GM21737 (cell line): ENCODE measurements around the gene BID.

ENCODE experiments used
- ATAC-seq: cut with Tn5 transposase; IDR thresholded peaks from one replicate; pipeline ENCODE4 v1.9.1; 2021; ENCODE audit warnings: mild to moderate bottlenecking, moderate library complexity; ENCODE audit not compliant: unreplicated experiment

The BID gene

DNA sequence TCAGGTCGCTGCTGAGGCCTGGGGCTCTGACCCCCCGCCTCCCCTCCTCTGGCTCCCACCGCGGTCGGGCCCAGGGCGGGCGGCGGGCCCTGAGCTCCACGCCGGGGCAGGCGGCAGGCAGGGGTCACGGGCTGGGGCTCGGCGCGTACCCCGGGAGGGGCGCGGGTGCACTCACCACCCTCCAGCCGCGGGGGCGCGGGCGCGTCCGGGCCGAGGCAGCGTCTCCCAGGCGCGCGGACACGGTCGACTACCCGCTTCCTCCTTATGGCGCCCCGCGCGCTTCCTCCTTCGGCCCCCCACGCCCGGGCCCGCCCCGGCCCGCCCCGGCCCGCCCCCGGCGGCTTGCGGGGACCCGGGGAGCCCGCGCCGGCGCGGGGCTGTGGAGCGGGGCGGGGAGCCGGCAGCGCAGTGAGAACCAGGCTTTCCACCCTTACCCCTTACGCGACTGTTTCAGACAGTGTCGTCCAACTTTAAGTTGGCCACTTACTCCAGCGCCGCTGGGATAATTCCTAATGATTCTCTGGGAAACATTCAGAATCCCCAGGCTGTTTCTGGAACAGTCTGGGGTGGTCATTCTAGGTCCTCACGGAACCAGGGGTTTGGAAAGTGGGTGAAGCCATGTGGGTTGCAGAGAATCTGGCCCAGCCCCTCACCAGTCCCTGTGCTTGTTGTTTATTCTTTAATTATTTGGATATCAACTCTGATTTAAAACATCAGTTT, at the start of gene BID:
TSS of gene BID (minus strand) at position 264 of the 720 bp plus-strand sequence. CDS start 24,353 bp downstream, outside the sequence.
- ATAC-seq, result peak; percentile 27

DNA sequence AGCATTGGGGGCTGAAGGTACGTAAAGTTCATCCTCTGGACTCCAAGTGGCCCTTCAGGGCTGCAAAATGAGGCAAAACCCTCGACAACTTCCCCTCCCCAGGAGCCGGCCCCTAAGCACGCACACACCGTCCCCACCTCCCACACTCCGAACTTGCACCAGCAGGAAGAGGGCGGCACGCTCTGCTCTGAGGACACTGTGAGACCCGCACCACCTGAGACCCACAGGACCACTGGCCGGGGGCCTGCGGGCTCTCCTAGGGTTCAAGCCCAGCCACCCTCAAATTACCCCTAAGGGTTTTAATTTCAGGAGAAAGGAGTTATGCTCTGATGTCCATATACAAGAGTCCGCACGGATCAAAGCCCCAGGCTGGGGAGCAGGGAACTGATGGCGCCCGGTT, 49.7 kb upstream of the BID start:
- ATAC-seq, result no peak

DNA sequence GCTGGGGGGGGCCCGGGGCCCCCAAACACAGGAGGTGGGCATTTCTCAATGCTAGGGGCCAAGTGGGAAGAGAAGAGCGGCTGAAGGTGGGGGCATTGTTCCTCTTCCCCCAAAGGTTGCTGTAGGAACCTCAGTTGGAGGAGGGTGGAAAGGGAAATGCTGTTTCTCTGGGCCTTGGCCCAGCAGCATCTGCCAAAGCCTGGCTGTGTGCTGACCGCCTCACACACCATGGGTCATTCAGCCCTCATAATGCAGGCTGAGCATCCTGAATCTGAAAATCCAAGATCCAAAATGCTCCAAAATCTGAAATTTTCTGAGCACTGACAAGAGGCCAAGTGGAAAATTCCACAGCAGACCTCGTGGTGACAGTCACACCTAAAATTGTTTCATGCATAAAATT, 49.0 kb upstream of the BID start:
- no peak for ATAC-seq

DNA sequence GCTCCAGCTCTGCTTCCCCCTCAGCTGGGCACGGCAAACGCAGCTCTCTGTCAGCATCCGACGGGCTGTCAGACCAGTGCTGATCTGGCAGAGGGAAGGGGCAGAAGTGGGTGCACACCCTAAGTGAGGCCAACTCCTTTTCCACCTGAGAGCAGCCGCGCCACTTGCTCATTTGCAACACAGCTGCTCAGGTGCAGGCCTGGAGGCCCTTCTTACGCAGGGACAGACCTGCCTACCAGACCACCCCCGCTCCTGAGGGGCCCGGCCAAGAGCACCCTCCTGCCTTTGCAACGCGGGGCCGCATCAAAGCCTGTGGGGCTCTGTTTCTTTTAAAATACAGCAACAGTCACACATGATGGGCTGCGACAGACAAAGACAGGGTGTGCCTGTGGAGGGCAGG, 47.8 kb upstream of the BID start:
- ATAC-seq, result no peak

DNA sequence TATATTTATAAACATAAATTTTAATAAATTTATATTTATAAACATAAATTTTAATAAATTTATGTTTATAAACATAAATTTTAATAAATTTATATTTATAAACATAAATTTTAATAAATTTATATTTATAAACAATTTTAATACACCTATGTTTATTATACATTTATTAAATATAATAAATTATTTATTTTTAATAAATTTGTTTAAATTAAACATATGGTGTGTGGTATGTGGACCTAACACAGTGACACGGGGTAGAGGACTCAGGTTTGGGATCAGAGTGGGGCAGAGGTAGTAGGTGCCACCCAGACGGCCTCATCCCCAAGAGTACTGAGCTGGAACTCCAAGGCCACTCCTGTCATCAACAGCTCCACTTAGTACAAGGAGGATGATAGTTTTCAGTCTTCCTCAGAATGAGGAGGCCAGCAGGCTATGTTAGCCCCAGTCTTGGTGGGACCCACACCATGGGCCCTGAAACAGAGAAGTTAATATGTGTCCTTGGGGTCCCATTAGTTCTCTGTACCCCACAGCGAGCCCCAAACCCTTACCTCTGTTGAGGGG, 46.7 kb upstream of the BID start:
- no peak for ATAC-seq

DNA sequence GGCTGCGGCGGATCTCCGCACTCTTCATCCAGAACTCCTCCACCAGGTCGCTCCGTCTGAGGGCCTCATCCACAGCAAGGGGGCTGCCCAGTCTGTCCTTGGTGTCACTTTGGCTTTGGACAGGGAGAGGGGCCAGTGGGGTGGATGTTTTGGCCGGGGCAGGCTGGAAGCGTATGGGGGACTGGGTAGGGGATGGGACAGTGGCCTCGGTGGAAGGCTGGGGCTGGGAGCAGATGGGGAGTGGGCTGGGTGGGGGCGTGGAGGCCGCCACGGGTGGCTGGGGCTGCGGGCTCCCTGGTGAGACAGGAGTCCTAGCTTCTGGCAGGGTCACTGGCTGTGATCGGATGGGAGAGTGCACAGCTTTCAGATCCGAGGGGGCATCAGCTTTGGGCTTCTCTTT, 44.4 kb upstream of the BID start:
- no peak for ATAC-seq

DNA sequence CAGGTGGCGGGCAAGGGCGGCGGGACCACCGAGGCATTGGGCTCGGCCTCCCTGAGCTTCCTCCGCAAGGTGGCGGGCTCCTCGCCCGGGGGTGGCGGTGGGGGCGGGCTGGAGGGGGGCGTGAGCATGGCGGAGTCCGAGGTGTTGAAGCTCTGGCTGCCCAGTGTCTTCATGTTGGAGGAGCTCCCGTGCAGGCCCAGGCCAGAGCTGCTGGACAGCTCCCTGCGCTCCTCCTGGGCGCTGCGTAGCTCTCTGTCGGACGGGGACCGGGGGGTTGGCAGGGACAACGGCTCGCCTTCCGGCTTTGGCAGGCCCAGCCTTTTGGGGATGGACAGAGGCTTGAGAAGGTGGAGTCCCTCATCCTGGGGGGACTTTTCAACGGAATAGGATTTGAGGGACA, 43.9 kb upstream of the BID start:
- ATAC-seq, result no peak

DNA sequence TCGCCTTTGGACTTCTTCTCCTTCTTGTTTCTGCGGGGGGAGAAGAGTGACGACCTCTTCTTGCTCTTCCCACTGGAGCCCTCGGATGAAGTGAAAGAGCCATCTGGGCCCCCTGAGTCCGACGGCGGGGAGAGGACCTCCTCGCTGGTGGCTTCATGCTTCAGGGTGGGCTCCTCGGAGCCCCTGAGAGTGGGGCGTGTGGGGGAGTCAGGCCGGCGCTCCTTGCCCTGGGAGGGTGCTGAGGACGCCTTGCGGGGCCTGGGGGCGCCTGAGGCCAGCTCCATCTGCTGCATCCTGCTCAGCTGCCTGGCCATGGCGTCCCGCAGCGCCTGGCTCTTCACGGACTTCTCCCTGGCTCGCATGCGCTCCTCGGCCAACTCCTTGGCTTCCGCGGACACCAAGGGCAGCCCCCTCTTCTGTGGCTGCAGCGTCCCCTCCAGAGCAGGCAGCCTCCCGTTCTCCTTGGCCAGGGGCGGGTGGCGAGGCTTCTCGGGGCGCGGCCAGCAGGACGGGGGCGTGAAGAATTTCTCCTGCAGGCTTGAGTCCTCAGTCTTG, 43.3 kb upstream of the BID start:
- no peak for ATAC-seq

DNA sequence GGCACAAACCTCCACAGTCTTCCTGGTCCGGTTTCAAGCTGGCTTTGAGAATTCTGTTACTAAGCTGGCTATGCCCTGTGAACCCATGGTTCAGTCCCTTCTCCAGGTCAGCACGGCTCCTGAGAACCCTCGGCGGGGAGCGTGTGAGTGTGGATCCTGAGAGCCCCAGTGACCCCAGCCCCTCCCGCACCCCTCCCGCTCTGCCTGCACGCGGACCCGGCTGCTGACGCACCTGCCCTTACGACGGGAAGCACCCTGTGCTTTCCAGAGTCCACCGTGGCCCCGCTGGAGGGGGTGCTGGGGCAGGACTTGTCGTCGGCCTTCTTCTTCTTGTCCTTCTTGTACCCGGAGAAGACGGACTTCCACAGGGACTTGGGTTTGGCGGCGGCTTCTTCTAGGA, 42.8 kb upstream of the BID start:
- ATAC-seq, result no peak

DNA sequence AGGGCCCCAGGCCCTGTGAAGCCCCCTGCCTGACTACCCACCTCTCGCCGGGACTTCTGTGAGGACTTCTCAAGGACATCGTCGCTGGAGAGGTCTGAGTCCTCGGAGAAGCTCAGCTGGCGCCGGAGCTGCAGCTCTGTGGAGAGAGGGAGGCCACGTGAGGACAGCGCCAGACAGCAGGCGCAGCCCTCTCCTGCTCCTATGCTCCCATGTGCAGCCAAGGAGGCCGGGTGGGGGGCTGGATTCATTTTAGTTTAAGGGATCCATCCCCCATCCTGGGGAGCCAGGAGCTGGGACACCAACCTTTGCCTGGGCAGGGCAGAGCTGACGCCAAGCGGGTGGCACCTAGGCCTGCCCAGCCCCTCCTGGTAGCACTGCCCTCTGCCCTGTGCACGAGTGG, 42.4 kb upstream of the BID start:
- no peak for ATAC-seq

DNA sequence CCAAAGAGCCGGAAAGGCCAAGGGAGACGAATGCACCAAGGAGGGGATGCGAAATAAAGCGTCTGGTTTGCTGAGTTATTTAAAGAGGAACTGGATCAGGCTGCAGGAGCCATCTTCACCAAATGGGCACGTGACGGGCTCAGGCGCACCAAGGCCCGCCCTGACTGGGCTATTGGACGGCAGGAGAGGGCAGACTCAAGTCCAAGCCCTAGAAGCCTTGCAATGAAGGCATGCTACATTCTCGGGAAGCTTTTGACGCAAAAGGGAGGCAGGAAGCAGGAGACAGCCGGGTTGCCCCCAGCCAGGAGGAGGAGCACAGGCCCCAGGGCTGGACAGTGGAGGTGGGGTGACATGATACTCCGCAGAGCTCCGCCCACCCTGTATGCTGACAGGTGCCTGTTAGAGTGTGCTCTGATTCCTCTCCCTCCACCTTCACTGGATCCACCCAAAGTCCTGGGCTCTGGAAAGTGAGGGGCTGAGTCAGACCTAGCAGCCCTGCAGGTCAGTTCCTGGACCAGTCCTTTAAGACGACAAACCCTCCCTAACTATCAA, 41.5 kb upstream of the BID start:
- ATAC-seq, result no peak

DNA sequence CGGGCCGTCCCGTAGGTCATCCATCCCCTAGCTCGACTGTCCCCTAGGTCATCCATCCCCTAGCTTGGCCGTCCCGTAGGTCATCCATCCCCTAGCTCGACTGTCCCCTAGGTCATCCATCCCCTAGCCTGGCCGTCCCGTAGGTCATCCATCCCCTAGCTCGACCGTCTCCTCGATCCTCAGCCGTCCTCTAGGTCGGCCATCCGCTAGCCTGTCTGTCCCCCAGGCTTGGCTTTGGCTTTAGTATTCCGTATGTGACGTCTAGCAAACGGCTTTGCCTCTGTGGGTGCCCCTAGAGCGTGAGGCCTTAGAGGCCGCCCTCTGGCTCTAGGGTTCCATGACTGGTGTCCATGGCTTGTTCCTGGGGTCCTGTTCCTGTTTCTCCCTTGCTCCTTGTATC, 40.6 kb upstream of the BID start:
- no peak for ATAC-seq

DNA sequence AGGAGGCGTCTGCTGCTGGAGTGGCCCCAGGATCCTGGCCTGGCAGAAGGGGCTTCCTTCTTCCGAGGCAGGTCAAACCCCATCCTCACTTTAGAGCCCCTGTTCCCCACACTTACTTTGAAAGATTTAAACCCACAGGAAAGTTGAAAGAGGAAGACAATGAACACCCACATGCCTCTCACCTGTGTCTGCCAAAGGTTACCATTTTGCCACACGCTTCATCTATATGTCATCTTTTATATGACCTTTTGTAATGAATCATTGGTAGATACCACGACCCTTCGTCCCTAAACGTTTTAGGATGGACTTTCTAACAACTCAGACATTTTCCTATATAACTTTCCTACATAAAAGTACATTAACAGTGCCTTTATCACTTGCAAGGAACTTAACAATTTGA, 39.8 kb upstream of the BID start:
- no peak for ATAC-seq

DNA sequence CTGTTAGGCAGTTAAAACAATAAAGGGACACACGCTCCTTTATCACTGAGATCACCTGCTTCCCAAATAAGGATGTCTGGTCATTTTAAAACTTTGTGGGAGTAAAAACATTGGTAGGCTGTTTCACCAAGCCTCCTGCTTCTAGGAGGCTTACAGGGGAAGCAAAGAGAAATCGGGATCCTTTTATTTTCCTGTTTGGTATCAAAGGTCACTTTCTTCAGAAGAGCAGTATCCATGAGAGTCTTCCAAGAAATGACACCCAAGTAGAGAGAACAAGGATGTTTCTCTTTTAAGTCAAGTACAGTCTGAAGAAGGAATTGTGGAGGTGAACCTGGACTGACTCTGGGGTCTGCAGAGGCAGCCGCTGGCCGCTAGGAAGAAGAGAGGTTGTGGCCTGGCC, 36.9 kb upstream of the BID start:
- ATAC-seq, result no peak

DNA sequence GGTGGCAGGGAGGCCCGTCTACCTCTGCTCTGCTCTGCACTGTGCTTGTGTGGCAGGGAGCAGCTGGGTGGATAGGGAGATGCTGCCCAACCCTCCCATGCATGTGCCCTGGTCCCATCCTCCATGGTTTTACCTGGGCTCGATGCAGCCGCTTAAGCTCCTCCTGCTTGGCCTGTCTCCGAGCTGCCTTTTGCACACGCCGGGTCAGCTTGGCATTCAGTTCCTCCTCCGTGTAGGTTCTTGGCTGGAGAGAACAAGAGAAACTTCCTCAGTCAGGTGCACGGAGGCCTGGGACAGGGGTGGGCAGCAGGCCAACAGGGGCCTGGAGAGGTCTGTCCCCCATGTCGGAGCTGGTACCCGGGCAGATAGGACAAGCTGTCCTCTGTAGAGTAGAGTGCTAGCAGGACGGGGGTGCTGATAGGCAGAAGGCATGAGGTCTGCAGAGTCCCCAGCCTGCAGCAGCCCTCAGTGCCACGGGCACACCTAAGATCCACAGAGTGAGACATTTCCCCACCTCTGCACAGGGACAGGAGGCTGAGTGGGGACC, 36.4 kb upstream of the BID start:
- no peak for ATAC-seq

DNA sequence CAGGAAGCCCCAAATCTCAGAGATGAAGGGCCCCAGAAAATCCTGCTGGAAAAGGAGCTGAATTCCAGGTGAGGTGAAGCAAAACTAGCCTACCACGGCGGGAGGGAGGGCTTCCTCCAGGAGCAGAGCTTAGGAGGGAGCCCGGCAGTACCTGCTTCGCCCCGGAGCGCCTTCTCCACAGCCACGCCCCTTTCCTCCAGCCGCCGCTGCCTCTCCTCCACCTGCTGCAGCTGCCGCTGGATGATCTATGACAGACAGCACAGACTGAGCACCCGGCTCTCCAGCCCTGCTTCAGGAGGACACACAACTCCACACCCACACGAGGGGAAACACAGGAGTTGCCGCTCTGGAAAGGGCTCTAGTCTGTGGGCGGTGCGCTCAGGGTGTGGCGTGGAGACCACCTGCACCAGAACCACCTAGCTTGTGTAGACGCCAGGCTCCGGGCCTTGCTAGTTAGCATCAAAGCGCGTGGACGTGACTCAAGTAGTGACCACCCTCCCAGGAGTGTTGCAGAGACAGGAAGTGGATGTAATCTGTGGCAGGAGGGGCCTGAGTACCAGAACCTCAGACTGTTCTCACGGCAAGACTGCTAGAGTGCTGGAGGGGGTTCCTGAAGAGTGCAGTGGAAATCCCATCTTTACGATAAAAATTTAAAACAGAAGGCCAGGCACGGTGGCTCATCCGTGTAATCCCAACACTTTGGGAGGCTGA, 34.6 kb upstream of the BID start:
- ATAC-seq, result no peak

DNA sequence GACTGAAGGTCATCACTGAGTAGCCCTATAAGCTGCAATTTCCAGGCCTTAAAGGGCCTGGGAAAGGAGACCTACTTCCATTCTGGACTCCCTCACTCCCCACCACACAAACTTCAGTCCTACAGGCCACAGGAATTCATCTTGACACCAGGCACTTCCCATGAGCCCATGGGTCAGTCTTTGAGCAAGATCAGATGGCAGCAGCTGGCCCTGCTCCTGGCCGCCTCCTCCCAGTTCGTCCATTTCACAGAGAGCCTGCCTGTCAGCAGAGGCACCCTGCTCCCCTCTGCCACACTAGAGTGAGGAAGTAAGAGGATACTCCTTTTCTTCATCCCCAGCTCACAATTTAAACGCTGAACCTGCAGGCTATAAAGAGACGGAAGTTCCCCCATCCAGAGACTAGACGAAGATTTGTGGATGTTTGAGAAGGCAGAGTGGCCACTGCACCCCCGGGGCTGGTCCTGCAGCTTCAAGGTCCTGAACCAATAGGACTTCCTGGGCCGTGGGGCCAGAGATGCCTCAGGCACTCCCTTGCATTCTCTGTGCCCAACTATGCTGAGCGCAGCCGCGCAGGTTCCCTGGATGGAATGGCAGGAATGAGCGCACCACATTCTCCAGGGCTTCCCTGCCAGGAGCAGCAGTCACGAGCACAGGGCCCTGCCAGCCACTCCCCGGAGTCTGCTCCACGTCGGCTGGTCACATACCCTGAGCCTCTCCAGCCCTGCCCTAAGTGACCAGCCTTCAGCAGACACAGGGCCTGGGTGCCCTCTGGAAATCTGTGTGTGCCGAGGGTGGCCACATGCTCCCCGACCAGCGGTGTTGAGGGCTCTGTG, 33.5 kb upstream of the BID start:
- ATAC-seq, result no peak

DNA sequence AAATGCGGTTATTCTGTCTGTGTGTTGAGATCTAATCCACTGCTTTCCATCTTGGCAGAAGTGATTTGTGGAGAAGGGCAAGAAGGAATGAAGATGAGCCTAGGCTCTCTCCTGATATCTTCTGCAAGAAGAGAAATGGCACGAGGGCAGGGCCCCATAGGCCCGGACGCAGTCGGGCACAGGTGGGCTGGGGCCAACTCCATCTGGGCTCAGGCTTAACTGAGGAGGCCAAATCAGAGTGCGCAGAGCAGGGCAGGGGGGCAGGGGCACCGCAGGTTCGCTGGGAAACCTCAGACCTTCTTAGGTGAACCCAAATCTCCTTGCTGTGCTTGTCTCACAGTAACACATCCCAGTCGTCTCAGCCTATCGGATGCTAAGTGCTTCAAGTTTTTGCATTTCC, 32.8 kb upstream of the BID start:
- no peak for ATAC-seq

DNA sequence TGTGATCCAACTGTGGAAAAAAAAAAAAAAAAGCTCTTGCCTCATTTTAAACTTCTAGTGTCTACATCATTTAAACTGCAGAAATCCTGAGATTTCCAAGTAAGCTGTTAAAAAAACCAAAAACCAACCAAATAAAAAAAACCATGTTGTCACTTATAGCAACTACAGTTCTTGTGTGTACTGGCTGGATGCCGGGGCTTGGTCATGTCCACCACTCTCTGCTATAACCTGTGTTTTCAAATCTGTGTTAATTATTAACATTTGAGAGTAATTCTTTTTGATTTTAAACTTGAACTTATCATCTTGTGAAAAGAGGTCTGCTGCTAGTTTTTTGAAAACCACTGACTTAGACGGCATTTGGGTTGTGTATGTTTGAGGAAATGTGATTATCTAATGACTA, 32.2 kb upstream of the BID start:
- ATAC-seq, result no peak

DNA sequence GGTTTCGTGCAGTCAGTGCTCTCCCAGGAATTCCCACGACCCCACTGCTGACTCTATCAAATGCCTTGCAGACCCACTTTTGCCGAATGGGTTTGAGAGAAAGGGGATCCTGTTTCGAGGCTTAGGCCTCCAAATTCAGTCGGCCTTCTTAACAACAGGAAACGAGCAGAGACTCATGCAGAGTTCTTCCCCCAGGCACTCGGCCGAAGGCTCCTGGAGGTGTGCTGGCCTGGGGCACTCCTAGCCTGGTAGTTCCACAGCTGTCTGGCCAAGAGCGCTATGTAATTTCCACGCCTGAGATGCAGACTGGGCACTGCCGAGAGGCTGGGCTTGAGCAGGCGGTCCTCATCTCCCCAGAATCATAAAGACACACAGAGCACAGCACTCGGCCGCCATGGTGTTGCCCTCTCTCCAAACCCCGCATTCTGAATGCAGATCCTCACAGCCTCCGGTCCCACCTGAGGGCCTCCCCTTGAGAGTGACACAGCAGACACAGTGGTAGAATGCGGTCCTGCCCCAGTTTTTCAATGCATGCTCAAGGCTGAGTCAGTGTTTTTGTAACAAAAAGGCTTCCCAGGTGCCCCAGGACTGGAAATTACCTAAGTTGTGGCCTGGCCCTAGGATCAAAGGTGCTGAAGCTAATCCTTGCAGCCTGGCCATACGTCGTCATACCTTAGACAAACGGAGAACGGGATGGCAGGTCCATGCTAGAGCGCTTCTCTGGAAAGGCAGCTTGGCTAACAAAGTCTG, 30.2 kb upstream of the BID start:
- ATAC-seq, result no peak
